HG02763 (cell line): Measurements from ENCODE around the gene MGME1.
A peak's percentile ranks its signal among the peaks of the same experiment; 100 is the strongest.

Experiments used
- ATAC-seq: cut with Tn5 transposase; IDR thresholded peaks from one replicate; pipeline ENCODE4 v1.9.1; 2021; ENCODE audit warnings: mild to moderate bottlenecking, moderate library complexity; ENCODE audit not compliant: unreplicated experiment

The MGME1 gene

GRCh38 chr20:17992224-17992637, 23.4 kb downstream of the MGME1 start:
- ATAC-seq: no peak

- ATAC-seq: no peak
These were observed 24.2 kb downstream of the MGME1 start for GRCh38 chr20:17992847-17993513.

- ATAC-seq: no peak
These were observed 24.7 kb downstream of the MGME1 start for GRCh38 chr20:17993546-17993945.

GRCh38 chr20:17995967-17996819, 27.4 kb downstream of the MGME1 start:
- ATAC-seq: no peak

- no peak for ATAC-seq
These were observed 29.6 kb downstream of the MGME1 start for GRCh38 chr20:17998446-17998845.

- no peak for ATAC-seq
These were observed 30.7 kb downstream of the MGME1 start for GRCh38 chr20:17999566-17999965.

- ATAC-seq: no peak
These were observed 32.5 kb downstream of the MGME1 start for GRCh38 chr20:18001131-18001921.

- no peak for ATAC-seq
These were observed 35.1 kb downstream of the MGME1 start for GRCh38 chr20:18003897-18004296.

- no peak for ATAC-seq
These were observed 35.7 kb downstream of the MGME1 start for GRCh38 chr20:18004384-18005031.

- peak; percentile 96 for ATAC-seq
These were observed 36.6 kb downstream of the MGME1 start for GRCh38 chr20:18005170-18005989.

- ATAC-seq: no peak
These were observed 37.2 kb downstream of the MGME1 start for GRCh38 chr20:18005990-18006364.

GRCh38 chr20:18006684-18007083, 37.9 kb downstream of the MGME1 start:
- ATAC-seq: no peak

- ATAC-seq: no peak
These were observed 38.9 kb downstream of the MGME1 start for GRCh38 chr20:18007534-18008292.

GRCh38 chr20:18009116-18009515, 40.3 kb downstream of the MGME1 start:
- no peak for ATAC-seq

- ATAC-seq: no peak
These were observed 42.7 kb downstream of the MGME1 start for GRCh38 chr20:18011482-18011881.

- ATAC-seq: no peak
These were observed 43.3 kb downstream of the MGME1 start for GRCh38 chr20:18011951-18012645.

- ATAC-seq: no peak
These were observed 44.1 kb downstream of the MGME1 start for GRCh38 chr20:18012901-18013300.

- no peak for ATAC-seq
These were observed 45.6 kb downstream of the MGME1 start for GRCh38 chr20:18014411-18014810.

GRCh38 chr20:18016772-18017171, 48.0 kb downstream of the MGME1 start:
- ATAC-seq: no peak
